HL-60 (cell line): ENCODE measurements around the gene ACCSL.

Experiments used
- DNase-seq, 2 experiments: peaks; one replicate each; pipeline ENCODE4 v3.0.0-alpha.2; 2010 to 2020; ENCODE audit warnings: low read depth in 1 of 2, low spot score in 1 of 2
- H3K27ac ChIP-seq: fragments of 250-450 bp; sonication (Bioruptor Pico); replicated peaks from 2 replicates; pipeline ENCODE4 v1.5.1; 2020; ENCODE audit warnings: mild to moderate bottlenecking, moderate library complexity
- H3K27me3 ChIP-seq: fragments of 250-450 bp; sonication (Bioruptor Pico); 2 replicates; pipeline ENCODE4 v1.5.1; 2021; ENCODE audit warnings: mild to moderate bottlenecking, moderate library complexity; ENCODE audit not compliant: insufficient read depth, poor library complexity, severe bottlenecking
- H3K4me3 ChIP-seq: replicated peaks from 2 replicates; pipeline ENCODE4 v1.5.1; 2011; ENCODE audit warnings: mild to moderate bottlenecking, control low read depth, low read length; ENCODE audit not compliant: insufficient read depth
- GABPA ChIP-seq: IDR thresholded peaks from 2 replicates; pipeline ENCODE4 v1.6.1; 2012; ENCODE audit warnings: low read depth
- POLR2AphosphoS5 ChIP-seq: IDR thresholded peaks from 2 replicates; pipeline ENCODE4 v1.6.1; 2012; ENCODE audit warnings: low read depth
- SPI1 ChIP-seq: IDR thresholded peaks from 2 replicates; pipeline ENCODE4 v1.6.1; 2012; ENCODE audit warnings: low read depth, mild to moderate bottlenecking, borderline replicate concordance
- TF ChIP-seq, protein P1 (sequence below): IDR thresholded peaks from one replicate; pipeline ENCODE4 v1.5.1; 2011; ENCODE audit warnings: low read length, control low read depth, inconsistent platforms; ENCODE audit not compliant: insufficient read depth
- TF ChIP-seq, protein P2 (sequence below): IDR thresholded peaks from 2 replicates; pipeline ENCODE4 v1.6.1; 2012; ENCODE audit warnings: low read depth; ENCODE audit not compliant: insufficient replicate concordance

Gene ACCSL

DNA sequence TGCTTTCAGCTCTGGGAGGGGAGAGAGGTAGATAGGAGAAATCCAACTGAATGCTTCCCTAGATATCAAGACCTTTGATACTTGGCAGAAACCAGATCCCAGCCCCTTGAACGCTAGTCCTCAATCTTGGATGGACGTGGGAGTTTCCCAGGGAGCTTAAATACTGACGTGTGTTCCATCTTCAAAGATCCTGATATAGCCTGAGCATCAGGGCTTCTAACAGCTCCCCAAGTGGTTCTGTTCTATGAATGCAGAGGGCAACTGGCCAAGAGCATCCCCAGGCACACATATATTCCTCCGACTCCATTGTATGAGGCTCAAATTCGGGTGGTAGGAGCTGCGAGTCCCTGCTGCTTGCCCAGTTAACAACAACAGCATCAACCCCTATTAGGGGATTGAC lies 9.6 kb downstream of the ACCSL start:
- Histone ChIP-seq H3K4me3 (no peak overlapping the region), H3K27ac (no peak overlapping the region), H3K27me3 (peaks cover 3% of the 10 kb centered on the region)
- TF ChIP-seq, protein P1, sequence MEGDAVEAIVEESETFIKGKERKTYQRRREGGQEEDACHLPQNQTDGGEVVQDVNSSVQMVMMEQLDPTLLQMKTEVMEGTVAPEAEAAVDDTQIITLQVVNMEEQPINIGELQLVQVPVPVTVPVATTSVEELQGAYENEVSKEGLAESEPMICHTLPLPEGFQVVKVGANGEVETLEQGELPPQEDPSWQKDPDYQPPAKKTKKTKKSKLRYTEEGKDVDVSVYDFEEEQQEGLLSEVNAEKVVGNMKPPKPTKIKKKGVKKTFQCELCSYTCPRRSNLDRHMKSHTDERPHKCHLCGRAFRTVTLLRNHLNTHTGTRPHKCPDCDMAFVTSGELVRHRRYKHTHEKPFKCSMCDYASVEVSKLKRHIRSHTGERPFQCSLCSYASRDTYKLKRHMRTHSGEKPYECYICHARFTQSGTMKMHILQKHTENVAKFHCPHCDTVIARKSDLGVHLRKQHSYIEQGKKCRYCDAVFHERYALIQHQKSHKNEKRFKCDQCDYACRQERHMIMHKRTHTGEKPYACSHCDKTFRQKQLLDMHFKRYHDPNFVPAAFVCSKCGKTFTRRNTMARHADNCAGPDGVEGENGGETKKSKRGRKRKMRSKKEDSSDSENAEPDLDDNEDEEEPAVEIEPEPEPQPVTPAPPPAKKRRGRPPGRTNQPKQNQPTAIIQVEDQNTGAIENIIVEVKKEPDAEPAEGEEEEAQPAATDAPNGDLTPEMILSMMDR, result no peak
- TF ChIP-seq GABPA (no peak), POLR2AphosphoS5 (no peak), SPI1 (no peak)
- TF ChIP-seq, protein P2, sequence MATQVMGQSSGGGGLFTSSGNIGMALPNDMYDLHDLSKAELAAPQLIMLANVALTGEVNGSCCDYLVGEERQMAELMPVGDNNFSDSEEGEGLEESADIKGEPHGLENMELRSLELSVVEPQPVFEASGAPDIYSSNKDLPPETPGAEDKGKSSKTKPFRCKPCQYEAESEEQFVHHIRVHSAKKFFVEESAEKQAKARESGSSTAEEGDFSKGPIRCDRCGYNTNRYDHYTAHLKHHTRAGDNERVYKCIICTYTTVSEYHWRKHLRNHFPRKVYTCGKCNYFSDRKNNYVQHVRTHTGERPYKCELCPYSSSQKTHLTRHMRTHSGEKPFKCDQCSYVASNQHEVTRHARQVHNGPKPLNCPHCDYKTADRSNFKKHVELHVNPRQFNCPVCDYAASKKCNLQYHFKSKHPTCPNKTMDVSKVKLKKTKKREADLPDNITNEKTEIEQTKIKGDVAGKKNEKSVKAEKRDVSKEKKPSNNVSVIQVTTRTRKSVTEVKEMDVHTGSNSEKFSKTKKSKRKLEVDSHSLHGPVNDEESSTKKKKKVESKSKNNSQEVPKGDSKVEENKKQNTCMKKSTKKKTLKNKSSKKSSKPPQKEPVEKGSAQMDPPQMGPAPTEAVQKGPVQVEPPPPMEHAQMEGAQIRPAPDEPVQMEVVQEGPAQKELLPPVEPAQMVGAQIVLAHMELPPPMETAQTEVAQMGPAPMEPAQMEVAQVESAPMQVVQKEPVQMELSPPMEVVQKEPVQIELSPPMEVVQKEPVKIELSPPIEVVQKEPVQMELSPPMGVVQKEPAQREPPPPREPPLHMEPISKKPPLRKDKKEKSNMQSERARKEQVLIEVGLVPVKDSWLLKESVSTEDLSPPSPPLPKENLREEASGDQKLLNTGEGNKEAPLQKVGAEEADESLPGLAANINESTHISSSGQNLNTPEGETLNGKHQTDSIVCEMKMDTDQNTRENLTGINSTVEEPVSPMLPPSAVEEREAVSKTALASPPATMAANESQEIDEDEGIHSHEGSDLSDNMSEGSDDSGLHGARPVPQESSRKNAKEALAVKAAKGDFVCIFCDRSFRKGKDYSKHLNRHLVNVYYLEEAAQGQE, result no peak
- DNase-seq, result no peak

DNA sequence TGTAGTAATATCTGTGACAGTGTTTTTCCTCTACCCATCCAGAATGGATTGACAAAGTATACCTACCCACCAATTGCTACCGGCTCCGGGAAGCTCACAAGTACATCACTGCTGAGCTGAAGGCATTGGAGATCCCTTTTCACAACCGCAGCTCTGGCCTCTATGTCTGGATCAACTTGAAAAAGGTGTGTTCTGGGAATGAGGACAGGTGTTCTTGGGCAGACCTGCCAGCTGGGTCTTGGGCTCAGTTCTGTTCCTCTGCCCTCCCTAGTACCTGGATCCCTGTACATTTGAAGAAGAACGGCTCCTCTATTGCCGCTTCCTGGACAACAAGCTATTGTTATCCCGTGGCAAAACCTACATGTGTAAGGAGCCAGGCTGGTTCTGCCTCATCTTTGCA lies 10.5 kb downstream of the ACCSL start:
- no peak for DNase-seq
- H3K4me3 ChIP-seq, result no peak overlapping the region
- TF ChIP-seq GABPA (no peak), POLR2AphosphoS5 (no peak), SPI1 (no peak)
- TF ChIP-seq, protein P1, result no peak
- TF ChIP-seq, protein P2, result no peak
- H3K27me3 ChIP-seq, result peaks cover 3% of the 10 kb centered on the region
- H3K27ac ChIP-seq, result no peak overlapping the region

DNA sequence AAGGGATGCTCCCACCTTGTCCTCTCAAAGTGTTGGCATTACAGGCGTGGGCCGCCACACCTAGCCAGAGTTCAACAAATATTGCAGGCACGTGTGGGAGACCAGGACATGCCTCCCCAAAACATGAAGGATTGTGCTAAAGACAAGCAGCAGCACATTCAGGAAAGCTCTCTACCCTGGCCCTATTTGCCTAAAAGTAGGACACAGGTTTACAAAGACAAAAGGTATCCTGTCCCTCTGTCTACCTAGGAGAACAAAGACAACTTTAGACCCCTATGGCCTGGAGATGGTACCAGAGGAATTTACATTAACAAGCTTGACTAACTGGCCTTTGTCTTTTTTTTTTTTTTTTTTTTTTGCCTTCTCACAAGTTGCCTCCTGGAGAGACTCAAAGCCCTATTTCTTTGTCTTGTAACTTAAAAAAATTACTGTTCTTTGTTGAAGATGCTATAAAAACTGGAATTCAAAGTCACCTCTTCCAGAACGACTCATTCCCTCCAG lies 17.4 kb downstream of the ACCSL start:
- Histone ChIP-seq H3K27ac (no peak overlapping the region), H3K27me3 (no peaks in the 10 kb centered on the region), H3K4me3 (no peak overlapping the region)
- TF ChIP-seq GABPA (no peak), POLR2AphosphoS5 (no peak), SPI1 (no peak)
- TF ChIP-seq, protein P2, result no peak
- TF ChIP-seq, protein P1, result no peak
- DNase-seq, result no peak
